Cardiac muscle cell (in vitro differentiated cells and primary cell): ENCODE measurements around the gene MIEF1. TPM values are rescaled to one million over a fixed set of nuclear protein-coding genes. Genes with fewer than 3 reads are reported as not detected.

ENCODE experiments used
- DNase-seq, 2 donors: peaks; one replicate each; pipeline versions ENCODE4 v3.0.0 to v3.0.0-alpha.2; 2010 to 2017; ENCODE audit warnings: low read depth in 1 of 2, low spot score in 1 of 2
- H3K27ac ChIP-seq: fragments of 200-600 bp; sonication (generic); 2 replicates; pipeline ENCODE4 v1.5.1; 2016
- H3K27me3 ChIP-seq: fragments of 200-600 bp; sonication (generic); 2 replicates; pipeline ENCODE4 v1.6.0; 2016; ENCODE audit warnings: control low read depth
- H3K36me3 ChIP-seq: fragments of 200-600 bp; sonication (generic); 2 replicates; pipeline ENCODE4 v1.5.1; 2016; ENCODE audit warnings: control low read depth
- H3K4me1 ChIP-seq: fragments of 200-600 bp; sonication (generic); 2 replicates; pipeline ENCODE4 v1.8.1; 2017; ENCODE audit warnings: low read depth, mild to moderate bottlenecking, mixed run types
- H3K4me3 ChIP-seq: fragments of 200-600 bp; sonication (generic); 2 replicates; pipeline ENCODE4 v1.5.1; 2016; ENCODE audit warnings: mild to moderate bottlenecking
- H3K9me3 ChIP-seq: fragments of 200-600 bp; sonication (generic); 2 replicates; pipeline ENCODE4 v1.5.1; 2017; ENCODE audit warnings: low read depth, mild to moderate bottlenecking, control low read depth
- polyA plus RNA-seq: library from polyadenylated mRNA; unstranded; fragments of >200 nt; fragmentation: Nextera tagmentation; extraction: Ambion mirVana; gene quantifications from 2 replicates; pipeline ENCODE4 v1.2.1, GENCODE V29; 2016
- total RNA-seq: library from RNA; depleted of rRNA; stranded (reverse); fragments of >200 nt; gene quantifications from 2 replicates; pipeline ENCODE4 v1.2.3, GENCODE V29; 2016
- TF ChIP-seq, protein P1 (sequence below): IDR thresholded peaks from 2 replicates; pipeline ENCODE4 v1.5.1; 2012; ENCODE audit warnings: low read depth, mild to moderate bottlenecking, low read length

MIEF1 gene
- total and polyA plus RNA-seq, 2 experiments from 2014 or later: 29.1 to 31.2 TPM

DNA sequence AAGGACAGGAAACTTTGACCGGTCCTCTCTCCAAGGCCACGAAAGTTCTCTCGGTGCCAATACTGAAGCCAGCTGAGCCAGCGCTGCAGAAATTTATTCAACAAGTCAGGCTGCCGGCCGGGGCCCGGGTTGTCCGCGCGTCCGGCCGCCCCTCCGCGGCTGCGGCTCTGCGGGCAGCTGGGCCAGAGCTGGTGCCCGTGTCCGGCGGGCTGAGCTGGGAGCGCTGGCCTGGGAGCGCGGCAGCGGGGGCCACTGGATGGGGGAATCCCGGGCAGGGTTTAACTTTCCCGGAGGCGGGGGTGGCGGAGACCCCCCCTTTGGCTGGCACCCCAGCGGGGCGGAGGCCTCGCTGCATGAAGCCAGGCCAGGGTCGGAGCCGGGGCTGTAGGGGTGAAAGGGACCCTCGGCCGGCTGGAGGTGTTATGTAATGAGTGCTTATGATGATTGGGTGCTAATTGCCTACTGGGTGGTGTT, 56.2 kb downstream of the MIEF1 start:
- Histone ChIP-seq H3K9me3 (no peaks in the 10 kb centered on the region), H3K36me3 (no peaks in the 10 kb centered on the region), H3K27ac (no peak overlapping the region), H3K4me1 (peaks cover 6% of the 10 kb centered on the region), H3K27me3 (peaks cover 41% of the 10 kb centered on the region), H3K4me3 (peak overlapping the region; percentile 24)
- TF ChIP-seq, protein P1, sequence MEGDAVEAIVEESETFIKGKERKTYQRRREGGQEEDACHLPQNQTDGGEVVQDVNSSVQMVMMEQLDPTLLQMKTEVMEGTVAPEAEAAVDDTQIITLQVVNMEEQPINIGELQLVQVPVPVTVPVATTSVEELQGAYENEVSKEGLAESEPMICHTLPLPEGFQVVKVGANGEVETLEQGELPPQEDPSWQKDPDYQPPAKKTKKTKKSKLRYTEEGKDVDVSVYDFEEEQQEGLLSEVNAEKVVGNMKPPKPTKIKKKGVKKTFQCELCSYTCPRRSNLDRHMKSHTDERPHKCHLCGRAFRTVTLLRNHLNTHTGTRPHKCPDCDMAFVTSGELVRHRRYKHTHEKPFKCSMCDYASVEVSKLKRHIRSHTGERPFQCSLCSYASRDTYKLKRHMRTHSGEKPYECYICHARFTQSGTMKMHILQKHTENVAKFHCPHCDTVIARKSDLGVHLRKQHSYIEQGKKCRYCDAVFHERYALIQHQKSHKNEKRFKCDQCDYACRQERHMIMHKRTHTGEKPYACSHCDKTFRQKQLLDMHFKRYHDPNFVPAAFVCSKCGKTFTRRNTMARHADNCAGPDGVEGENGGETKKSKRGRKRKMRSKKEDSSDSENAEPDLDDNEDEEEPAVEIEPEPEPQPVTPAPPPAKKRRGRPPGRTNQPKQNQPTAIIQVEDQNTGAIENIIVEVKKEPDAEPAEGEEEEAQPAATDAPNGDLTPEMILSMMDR: no peak
- DNase-seq: peak in 1 of 2 donors; percentile 32

- H3K27ac ChIP-seq: no peak overlapping the region
Measured at GRCh38 chr22:39558950-39559349, 56.9 kb downstream of the MIEF1 start.

DNA sequence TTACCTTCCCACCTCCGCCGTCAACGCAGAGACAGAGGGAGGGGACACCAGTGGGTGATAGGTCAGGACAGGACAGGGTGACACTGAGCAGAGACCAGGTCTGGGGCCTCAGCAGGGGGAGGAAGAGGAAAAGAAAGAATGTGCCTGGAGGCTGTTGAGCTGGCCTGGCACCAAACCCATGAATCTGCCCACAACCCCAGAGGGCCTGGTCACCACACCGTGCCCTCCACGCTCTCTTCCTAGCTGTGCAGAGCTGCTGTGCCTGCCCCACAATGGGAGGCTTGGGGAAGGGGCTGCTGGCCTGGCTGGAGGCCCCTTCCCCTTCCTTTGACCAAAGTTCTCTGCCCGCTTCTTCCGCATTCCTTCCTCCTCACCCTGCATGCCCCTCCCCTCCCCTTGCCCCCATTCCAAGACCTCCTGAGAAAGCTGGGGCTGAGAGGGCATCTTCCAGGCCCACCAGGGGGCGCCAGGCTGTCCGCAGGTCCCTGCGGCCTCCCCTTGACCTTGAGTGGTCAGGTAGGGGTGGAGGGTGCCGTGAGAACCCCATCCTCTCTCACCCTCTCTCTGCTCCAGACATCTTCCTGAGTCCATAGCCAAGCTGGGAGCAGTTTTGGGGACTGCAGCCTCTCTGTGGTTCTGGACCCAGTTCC, 57.5 kb downstream of the MIEF1 start:
- Histone ChIP-seq H3K36me3 (no peaks in the 10 kb centered on the region), H3K27ac (no peak overlapping the region), H3K4me1 (peaks cover 6% of the 10 kb centered on the region), H3K4me3 (no peak overlapping the region), H3K9me3 (peaks cover 3% of the 10 kb centered on the region), H3K27me3 (peaks cover 41% of the 10 kb centered on the region)
- peak; percentile 12 to 43 for DNase-seq
- TF ChIP-seq, protein P1: peak; percentile 49

More at GRCh38 chr22:39558950-39559349, 56.9 kb downstream of the MIEF1 start:
- TF ChIP-seq, protein P1: no peak
- H3K36me3 ChIP-seq: no peaks in the 10 kb centered on the region
- H3K4me1 ChIP-seq: peaks cover 6% of the 10 kb centered on the region
- peaks cover 3% of the 10 kb centered on the region for H3K9me3 ChIP-seq
- H3K4me3 ChIP-seq: no peak overlapping the region
- peaks cover 41% of the 10 kb centered on the region for H3K27me3 ChIP-seq
- no peak for DNase-seq

DNA sequence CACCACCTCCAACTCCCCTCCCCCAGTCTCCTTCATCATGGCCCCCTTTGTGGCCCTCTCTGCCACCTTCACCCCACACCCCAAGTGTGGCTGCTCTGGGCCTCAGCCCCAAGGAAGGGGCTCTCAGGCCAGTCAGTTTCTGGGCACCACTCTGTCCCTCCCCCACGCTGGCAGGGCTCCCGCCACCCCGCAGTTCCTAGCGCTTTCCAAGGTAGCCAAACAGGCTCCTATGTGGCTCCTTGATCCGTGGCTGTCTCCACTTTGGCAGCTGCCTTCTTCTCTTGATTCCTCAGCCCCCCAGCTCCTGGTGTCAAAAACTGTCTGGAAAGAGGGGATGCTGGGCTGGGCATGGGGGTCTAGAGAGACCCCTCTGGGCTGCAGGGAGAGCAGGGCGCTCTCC, 58.0 kb downstream of the MIEF1 start:
- Histone ChIP-seq H3K27ac (no peak overlapping the region), H3K4me3 (no peak overlapping the region), H3K27me3 (peaks cover 41% of the 10 kb centered on the region), H3K36me3 (no peaks in the 10 kb centered on the region), H3K4me1 (peaks cover 6% of the 10 kb centered on the region), H3K9me3 (peaks cover 3% of the 10 kb centered on the region)
- DNase-seq: no peak
- TF ChIP-seq, protein P1: no peak

DNA sequence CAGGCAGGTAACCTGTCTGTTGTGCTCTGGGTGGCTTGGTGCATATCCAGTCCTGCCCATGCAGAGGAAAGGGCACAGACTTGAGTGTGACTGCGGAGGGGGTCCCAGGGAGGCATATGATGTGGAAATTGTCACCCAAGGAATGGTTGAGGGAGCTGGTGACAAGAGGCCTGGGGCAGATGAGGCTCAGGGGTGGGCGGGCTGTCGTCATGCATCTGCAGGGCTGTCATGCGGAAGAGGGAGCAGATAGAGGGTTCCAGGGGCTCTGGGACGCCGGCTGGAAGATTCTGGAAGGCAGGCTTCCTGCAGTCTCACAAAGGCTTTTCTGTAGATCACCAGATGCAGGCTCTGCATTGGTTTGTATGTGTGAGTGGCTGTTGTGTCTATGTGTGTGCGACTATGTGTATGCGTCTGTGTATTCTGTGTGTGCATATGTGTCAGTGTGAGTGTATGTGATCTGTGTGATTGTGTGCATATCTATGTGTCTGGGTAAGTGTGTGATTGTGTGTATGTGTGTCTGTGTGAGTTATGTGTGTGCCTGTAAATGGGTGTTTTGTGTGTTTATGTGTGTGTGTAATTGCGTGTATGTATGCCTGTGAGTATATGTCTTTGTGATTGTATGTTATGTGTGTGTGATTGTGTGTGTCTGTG, 60.9 kb downstream of the MIEF1 start:
- peaks cover 6% of the 10 kb centered on the region for H3K4me1 ChIP-seq
- peaks cover 15% of the 10 kb centered on the region for H3K27me3 ChIP-seq
- H3K9me3 ChIP-seq: peaks cover 3% of the 10 kb centered on the region
- no peak overlapping the region for H3K4me3 ChIP-seq
- TF ChIP-seq, protein P1: no peak
- no peak overlapping the region for H3K27ac ChIP-seq
- no peaks in the 10 kb centered on the region for H3K36me3 ChIP-seq
- DNase-seq: no peak
